Ovary (tissue), 9 donors: Measurements from ENCODE around the gene CD320. TPM values are rescaled to one million over a fixed set of nuclear protein-coding genes. Genes with fewer than 3 reads are reported as not detected.
"Not testable (repeated sequence)": the region's sequence is repeated elsewhere in the genome, so short reads cannot be mapped to it uniquely, and the experiment has no call there.

ENCODE experiments used
- DNase-seq, 5 donors: peaks; one replicate each; pipeline ENCODE4 v3.0.0-alpha.2; 2019 to 2020
- H3K27ac ChIP-seq, 2 donors: fragments of 200-600 bp; one replicate each; pipeline versions ENCODE4 v1.5.1 to v1.8.0; 2019 to 2022
- H3K27me3 ChIP-seq: fragments of 200-600 bp; one replicate; pipeline ENCODE4 v1.8.0; 2022
- H3K36me3 ChIP-seq: fragments of 200-600 bp; sonication (generic); one replicate; pipeline ENCODE4 v1.5.1; 2019
- H3K4me1 ChIP-seq: one replicate; pipeline ENCODE4 v1.8.1; 2013; ENCODE audit warnings: mild to moderate bottlenecking, moderate library complexity; ENCODE audit not compliant: insufficient read depth
- H3K4me3 ChIP-seq: fragments of 200-600 bp; sonication (generic); one replicate; pipeline ENCODE4 v1.5.1; 2017
- H3K9me3 ChIP-seq, 2 donors: fragments of 200-600 bp in 1 of 2; sonication (generic) in 1 of 2; one replicate each; pipeline versions ENCODE4 v1.5.1 to v1.8.1; 2013 to 2019; ENCODE audit warnings: mild to moderate bottlenecking in 1 of 2, moderate library complexity in 1 of 2
- CTCF ChIP-seq, 3 donors: fragments of 450-650 bp in 2 of 3; fragments of 200-600 bp in 1 of 3; IDR thresholded peaks; one replicate each; pipeline versions ENCODE4 v1.5.1 to v1.8.0; 2016 to 2022; ENCODE audit warnings: antibody characterized with exemption in 3 of 3, mild to moderate bottlenecking in 1 of 3
- EP300 ChIP-seq: sonication (generic); formaldehyde crosslinking; IDR thresholded peaks from one replicate; pipeline ENCODE4 v1.6.1; 2017; ENCODE audit warnings: antibody characterized with exemption
- POLR2A ChIP-seq: fragments of 450-650 bp; IDR thresholded peaks from one replicate; pipeline ENCODE4 v1.6.1; 2017; ENCODE audit warnings: antibody characterized with exemption, mild to moderate bottlenecking, moderate library complexity
- WGBS, 3 donors: extraction: QIAGEN DNeasy Blood & Tissue Kit in 1 of 3; methylation state at CpG; one replicate each; pipeline versions ENCODE4 v1.1.5 to v1.1.7; 2013 to 2017; 5-methylcytosine and 5-hydroxymethylcytosine counted together
- intact Hi-C, 4 donors: fragments of 100-400 bp; cut with DNase I; formaldehyde crosslinking; loops; one replicate each; pipeline versions ENCODE4 v1.11.0 to v1.15.1; 2022 to 2023
- polyA plus RNA-seq, 2 donors: library from polyadenylated mRNA; stranded (reverse); fragments of 200-250 nt in 1 of 2; fragments of 350-450 nt in 1 of 2; fragmentation: Illumina TruSeq in 1 of 2; extraction: RNeasy Lipid Tissue Mini Kit (QIAGEN cat#74804) in 1 of 2; gene quantifications; one replicate each; pipeline ENCODE4 v1.2.3, GENCODE V29; 2013 to 2014
- total RNA-seq, 7 donors: library from RNA; depleted of rRNA in 2 of 7; stranded (reverse); fragments of >200 nt in 2 of 7; fragmentation: NEBNext Ultra II Directional in 3 of 7; extraction: Animal tissue kit (Norgen Biotek cat#: 25700) in 3 of 7; gene quantifications; one replicate each; pipeline versions ENCODE4 v1.1.0 to v1.2.4, GENCODE V29; 2016 to 2023
- donor health status: DM: no; HTN: no; CAD: no; lungs with moderate emphysema.
- donor health status: DM: no; HTN: no; CAD: no.
- donor health status: Bipolar disorder and iron deficiency.
- donor health status: DM: yes; HTN: yes; CAD: no.
- donor health status: DM: no; HTN: no; CAD: no.
- donor health status: DM: yes; HTN: yes; CAD: no.

The CD320 gene
- total and polyA plus RNA-seq, 9 donors: 1.9 to 57.0 (median 34.2) TPM

GRCh38 chr19:8316351-8317125 is 8.4 kb upstream of the CD320 start:
- no peaks in the 10 kb centered on the region for H3K27me3 ChIP-seq

GRCh38 chr19:8314981-8315640 is 7.0 kb upstream of the CD320 start:
- not testable (repeated sequence) for H3K4me1 ChIP-seq, H3K9me3 ChIP-seq, H3K27me3 ChIP-seq, H3K4me3 ChIP-seq, DNase-seq, H3K36me3 ChIP-seq, H3K27ac ChIP-seq
- WGBS, 3 donors: 86 to 91% (median 89%) methylated on average over 11 of the region's 11 CpGs
- intact Hi-C loops: loop anchor here in 1 of 4 donors (10.0 kb wide), 1 partner anchor 50 kb away; no protein-coding TSS in a partner anchor

More at GRCh38 chr19:8316351-8317125, 8.4 kb upstream of the CD320 start:
- TF ChIP-seq EP300 (no peak), POLR2A (no peak), CTCF (IDR thresholded peaks at IDR 0.05) (no peak)
- WGBS, 3 donors: 80 to 86% (median 80%) methylated on average over 12 to 14 of the region's 14 CpGs
- Histone ChIP-seq H3K36me3 (no peaks in the 10 kb centered on the region), H3K9me3 (no peaks in the 10 kb centered on the region), H3K27ac (no peak overlapping the region), H3K4me3 (no peak overlapping the region), H3K4me1 (peaks cover 1% of the 10 kb centered on the region)
- no peak for DNase-seq
- intact Hi-C loops: loop anchor here in 1 of 4 donors (10.0 kb wide), 1 partner anchor 52 kb away; no protein-coding TSS in a partner anchor

GRCh38 chr19:8311461-8312260 is 3.5 kb upstream of the CD320 start:
- no peak overlapping the region for H3K27ac ChIP-seq
- DNase-seq: peak in 4 of 5 donors; percentile 27 to 51 (median 34)
- peaks cover 7% of the 10 kb centered on the region for H3K4me1 ChIP-seq
- no peaks in the 10 kb centered on the region for H3K9me3 ChIP-seq
- H3K36me3 ChIP-seq: no peaks in the 10 kb centered on the region
- no peaks in the 10 kb centered on the region for H3K27me3 ChIP-seq
- TF ChIP-seq EP300 (no peak), CTCF (IDR thresholded peaks at IDR 0.05) (no peak)
- no peak overlapping the region for H3K4me3 ChIP-seq
- intact Hi-C loops: loop anchor here in 1 of 4 donors (10.0 kb wide), 1 partner anchor 47 kb away; no protein-coding TSS in a partner anchor
- WGBS, 3 donors: 75 to 76% (median 75%) methylated on average over 16 of the region's 16 CpGs

GRCh38 chr19:8310342-8311055 is 2.3 kb upstream of the CD320 start:
- TF ChIP-seq EP300 (no peak), POLR2A (no peak), CTCF (IDR thresholded peaks at IDR 0.05) (no peak)
- 90 to 93% (median 93%) methylated on average over 17 of the region's 17 CpGs for WGBS, 3 donors
- Histone ChIP-seq H3K4me1 (peaks cover 7% of the 10 kb centered on the region), H3K9me3 (no peaks in the 10 kb centered on the region), H3K4me3 (no peak overlapping the region), H3K27me3 (no peaks in the 10 kb centered on the region), H3K27ac (no peak overlapping the region), H3K36me3 (no peaks in the 10 kb centered on the region)
- intact Hi-C loops: loop anchor here in 1 of 4 donors (10.0 kb wide), 1 partner anchor 46 kb away; no protein-coding TSS in a partner anchor
- peak in 4 of 5 donors; percentile 7 to 19 (median 10) for DNase-seq
